ENCODE data around the gene SDF2.

DNA sequence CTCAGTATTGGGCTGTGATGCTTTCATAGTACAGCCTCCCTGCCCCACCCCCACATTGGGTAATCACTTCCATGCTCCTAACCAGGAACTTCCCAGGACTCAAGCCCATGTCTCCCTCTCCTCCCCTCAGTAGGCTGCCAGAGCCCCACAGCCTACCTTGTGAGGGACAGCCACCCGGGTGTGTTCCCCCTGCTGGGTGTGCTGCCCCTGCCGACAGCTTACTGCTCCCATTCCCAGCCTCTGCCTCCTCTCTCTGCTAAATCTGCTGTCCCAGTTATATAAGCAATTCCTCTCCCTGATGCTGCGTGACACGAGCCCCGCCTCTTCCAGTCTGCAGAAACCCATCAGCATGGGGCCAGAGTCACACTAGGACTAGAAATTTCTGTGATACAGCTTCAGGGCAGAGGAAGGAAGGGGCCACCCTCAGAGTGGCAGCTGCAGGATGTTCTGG, 47.8 kb downstream of the SDF2 start, which contains the start of gene RSKR:
- TF ChIP-seq TAF1 (IDR thresholded peaks at IDR 0.05; ENCODE audit: borderline replicate concordance, low read depth, low read length) (no peak), POLR2AphosphoS5 (IDR thresholded peaks at IDR 0.05; ENCODE audit: low read depth, low read length) (no peak), CTCF (IDR thresholded peaks at IDR 0.05) (no peak), JUND (IDR thresholded peaks at IDR 0.05) (no peak), YY1 (IDR thresholded peaks at IDR 0.05; ENCODE audit: low read depth) (no peak), MXI1 (IDR thresholded peaks at IDR 0.05; ENCODE audit: low read depth, low read length) (no peak), SMC3 (IDR thresholded peaks at IDR 0.05; ENCODE audit: low read depth, low read length) (no peak), FOXM1 (IDR thresholded peaks at IDR 0.05; ENCODE audit: low read depth) (no peak)
- TF ChIP-seq, protein P1, sequence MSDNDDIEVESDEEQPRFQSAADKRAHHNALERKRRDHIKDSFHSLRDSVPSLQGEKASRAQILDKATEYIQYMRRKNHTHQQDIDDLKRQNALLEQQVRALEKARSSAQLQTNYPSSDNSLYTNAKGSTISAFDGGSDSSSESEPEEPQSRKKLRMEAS (IDR thresholded peaks at IDR 0.05; ENCODE audit: low read depth) = no peak
- TF ChIP-seq, protein P2, sequence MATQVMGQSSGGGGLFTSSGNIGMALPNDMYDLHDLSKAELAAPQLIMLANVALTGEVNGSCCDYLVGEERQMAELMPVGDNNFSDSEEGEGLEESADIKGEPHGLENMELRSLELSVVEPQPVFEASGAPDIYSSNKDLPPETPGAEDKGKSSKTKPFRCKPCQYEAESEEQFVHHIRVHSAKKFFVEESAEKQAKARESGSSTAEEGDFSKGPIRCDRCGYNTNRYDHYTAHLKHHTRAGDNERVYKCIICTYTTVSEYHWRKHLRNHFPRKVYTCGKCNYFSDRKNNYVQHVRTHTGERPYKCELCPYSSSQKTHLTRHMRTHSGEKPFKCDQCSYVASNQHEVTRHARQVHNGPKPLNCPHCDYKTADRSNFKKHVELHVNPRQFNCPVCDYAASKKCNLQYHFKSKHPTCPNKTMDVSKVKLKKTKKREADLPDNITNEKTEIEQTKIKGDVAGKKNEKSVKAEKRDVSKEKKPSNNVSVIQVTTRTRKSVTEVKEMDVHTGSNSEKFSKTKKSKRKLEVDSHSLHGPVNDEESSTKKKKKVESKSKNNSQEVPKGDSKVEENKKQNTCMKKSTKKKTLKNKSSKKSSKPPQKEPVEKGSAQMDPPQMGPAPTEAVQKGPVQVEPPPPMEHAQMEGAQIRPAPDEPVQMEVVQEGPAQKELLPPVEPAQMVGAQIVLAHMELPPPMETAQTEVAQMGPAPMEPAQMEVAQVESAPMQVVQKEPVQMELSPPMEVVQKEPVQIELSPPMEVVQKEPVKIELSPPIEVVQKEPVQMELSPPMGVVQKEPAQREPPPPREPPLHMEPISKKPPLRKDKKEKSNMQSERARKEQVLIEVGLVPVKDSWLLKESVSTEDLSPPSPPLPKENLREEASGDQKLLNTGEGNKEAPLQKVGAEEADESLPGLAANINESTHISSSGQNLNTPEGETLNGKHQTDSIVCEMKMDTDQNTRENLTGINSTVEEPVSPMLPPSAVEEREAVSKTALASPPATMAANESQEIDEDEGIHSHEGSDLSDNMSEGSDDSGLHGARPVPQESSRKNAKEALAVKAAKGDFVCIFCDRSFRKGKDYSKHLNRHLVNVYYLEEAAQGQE (IDR thresholded peaks at IDR 0.05; ENCODE audit: low read depth, low read length) = no peak
- TF ChIP-seq, protein P3, sequence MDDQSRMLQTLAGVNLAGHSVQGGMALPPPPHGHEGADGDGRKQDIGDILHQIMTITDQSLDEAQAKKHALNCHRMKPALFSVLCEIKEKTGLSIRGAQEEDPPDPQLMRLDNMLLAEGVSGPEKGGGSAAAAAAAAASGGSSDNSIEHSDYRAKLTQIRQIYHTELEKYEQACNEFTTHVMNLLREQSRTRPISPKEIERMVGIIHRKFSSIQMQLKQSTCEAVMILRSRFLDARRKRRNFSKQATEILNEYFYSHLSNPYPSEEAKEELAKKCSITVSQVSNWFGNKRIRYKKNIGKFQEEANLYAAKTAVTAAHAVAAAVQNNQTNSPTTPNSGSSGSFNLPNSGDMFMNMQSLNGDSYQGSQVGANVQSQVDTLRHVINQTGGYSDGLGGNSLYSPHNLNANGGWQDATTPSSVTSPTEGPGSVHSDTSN (IDR thresholded peaks at IDR 0.05) = no peak

Measured in SK-N-SH (cell line).